Amniotic epithelial cell (primary cell): ENCODE data around the gene AAR2.

Experiments
- DNase-seq: peaks from one replicate; pipeline ENCODE4 v3.0.0-alpha.2; 2010; ENCODE audit warnings: low read depth

The AAR2 gene

GRCh38 chr20:36235892-36236785 lies at the start of gene AAR2:
TSS of gene AAR2 (plus strand) at chr20:36236478. CDS start at chr20:36239869, 3,391 bp downstream.
- peak; percentile 76 for DNase-seq

- no peak for DNase-seq
Observed at GRCh38 chr20:36193977-36194712, 42.1 kb upstream of the AAR2 start.

- DNase-seq, result no peak
Observed at GRCh38 chr20:36196676-36197075, 39.6 kb upstream of the AAR2 start.

- no peak for DNase-seq
Observed at GRCh38 chr20:36197271-36197670, 39.0 kb upstream of the AAR2 start.

GRCh38 chr20:36199345-36200257 lies 36.7 kb upstream of the AAR2 start:
- peak; percentile 73 for DNase-seq

GRCh38 chr20:36200451-36200850 lies 35.8 kb upstream of the AAR2 start:
- DNase-seq, result no peak

DNA sequence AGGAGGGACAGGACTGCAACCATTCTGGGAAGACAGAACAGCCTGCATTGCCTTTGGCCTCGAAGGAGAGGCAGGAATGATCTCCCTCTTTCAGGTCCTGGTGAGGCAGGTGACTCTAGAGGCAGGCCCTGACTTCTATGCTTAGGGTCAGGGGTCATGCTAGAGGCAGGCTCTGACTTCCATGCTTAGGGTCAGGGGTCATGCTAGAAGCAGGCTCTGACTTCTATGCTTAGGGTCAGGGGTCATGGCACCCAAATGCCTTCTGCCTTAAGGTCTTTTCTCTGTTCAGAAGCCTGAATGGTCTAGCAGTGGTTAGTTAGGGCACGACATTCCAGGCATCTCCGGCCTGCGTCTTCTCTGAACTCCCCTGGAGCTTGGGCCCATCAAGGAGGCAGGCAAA lies 35.1 kb upstream of the AAR2 start:
- no peak for DNase-seq

DNA sequence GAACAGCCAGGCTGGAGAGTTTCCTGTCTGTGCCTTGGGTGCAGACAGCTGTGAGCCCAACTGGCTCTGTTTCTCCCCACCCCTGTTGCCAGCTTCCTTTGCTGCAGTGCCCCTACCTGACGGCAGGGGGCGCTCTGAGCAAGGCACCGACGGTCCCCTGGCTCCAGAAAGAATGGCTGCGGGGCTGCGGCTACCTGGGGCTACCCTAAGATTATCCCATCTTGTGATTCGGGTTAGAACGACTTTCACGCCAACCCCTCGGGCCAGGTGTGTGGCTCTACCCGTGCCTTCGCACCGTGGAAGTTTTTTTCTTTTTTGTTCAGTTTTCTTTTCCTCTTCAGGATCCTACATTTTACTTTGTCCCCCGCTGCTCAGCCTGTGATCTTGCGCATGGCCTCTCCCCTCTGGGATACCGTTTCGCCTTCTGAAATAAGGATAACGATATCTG lies 33.4 kb upstream of the AAR2 start:
- peak; percentile 17 for DNase-seq

GRCh38 chr20:36203861-36204260 lies 32.4 kb upstream of the AAR2 start:
- DNase-seq, result no peak

DNA sequence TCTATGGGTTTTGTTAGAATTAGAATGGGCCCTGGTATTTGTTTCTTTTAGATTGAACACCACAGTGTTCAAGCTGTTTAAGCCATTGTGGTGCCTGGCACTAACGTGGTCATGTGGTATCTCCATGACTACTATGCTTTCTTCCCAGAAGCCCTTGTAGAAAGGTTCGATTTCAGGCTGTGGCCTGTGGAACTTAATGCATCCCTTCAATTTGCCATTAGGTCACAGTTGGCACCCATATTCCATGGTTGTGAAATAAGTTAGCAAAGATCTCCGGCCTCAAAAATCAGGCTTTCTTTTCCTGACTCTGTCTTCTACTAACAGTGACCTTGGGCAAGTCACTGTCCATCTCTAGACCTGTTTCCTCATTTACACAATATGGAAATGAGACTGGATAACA lies 31.3 kb upstream of the AAR2 start:
- DNase-seq, result no peak

GRCh38 chr20:36206068-36206467 lies 30.2 kb upstream of the AAR2 start:
- DNase-seq, result no peak

DNA sequence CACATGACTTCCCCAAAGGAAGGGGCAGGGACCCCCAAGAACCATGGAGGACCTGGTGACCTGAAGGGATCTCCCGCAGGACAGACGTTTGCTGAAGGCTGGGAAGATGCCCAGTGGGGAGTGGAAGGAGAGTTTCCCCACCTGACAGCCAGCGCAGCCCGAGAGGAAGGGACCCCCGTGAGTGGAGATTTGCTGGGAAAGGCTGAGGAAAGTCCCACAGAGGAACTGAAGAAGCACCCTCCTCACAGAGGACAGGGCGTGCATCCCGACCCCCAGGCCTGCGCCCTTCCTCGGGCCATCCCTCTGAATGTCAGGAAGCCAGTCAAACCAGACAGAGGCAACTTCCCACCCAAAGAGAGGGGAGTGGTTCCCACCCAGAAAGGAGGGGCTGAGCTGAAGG lies 29.6 kb upstream of the AAR2 start:
- DNase-seq, result no peak

GRCh38 chr20:36207602-36208001 lies 28.7 kb upstream of the AAR2 start:
- no peak for DNase-seq

DNA sequence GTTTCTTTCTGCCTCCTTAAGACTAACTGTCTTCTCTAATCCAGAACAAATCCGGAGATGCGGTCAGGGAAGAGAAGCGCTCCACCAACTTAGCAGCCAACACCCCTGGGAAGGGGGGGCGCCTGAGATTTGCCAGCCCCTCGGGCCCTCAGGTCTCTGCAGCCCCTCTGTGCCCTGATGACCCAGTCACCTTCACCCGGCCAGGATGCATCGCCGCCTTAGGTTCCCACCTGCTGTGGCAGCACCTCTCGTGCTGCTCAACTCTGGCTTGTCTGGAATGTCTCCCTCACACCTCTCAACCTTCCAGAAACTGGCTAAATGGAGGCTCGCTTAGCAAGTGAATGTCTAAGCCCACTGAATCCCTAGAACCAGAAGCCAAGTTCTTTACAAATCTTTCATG lies 28.0 kb upstream of the AAR2 start:
- DNase-seq, result no peak

DNA sequence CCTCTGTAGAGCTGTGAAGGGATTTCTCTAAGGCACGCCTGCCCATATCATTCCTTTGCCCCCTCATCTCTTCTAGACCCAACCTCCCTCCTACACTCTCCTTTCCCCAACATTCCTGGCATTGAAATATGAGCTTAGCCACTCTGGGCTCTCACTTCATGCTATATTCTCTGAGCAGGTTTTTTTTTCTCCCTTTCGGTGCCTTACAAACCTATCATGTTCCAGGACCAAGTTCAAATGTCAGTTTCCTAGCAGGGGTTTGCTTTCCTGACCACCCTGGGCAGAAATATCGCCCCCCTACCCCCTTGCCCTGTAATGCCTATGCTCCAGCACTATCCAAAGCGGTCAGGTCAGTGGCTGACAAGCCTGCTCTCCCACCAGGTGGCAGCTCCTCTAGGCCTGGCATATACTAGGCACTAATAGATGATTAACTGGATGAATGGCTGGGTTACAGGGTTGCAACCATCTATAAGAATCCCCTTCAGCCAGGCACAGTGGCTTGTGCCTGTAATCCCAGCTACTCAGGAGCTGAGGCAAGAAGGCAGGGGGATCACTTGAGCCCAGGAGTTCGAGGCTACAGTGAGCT lies 25.7 kb upstream of the AAR2 start:
- DNase-seq, result no peak

DNA sequence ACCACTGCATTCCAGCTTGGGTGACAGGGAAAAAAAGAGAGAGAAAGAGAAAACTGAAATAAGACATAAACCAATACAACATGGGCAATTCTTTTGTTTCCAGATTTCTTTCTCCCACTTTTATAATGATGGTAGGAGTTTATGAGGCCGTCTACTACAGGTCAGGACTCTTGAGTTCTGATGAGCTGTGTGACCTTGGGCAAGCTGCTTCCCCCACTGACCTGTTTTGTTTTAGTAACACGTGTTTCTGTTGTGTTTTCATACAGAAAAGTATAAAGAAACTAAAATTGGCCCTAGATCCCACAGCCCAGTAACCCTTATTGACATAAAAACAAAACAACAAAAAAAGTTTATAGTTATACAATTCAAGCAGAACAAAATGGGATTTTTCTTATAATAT lies 22.9 kb upstream of the AAR2 start:
- DNase-seq, result no peak

DNA sequence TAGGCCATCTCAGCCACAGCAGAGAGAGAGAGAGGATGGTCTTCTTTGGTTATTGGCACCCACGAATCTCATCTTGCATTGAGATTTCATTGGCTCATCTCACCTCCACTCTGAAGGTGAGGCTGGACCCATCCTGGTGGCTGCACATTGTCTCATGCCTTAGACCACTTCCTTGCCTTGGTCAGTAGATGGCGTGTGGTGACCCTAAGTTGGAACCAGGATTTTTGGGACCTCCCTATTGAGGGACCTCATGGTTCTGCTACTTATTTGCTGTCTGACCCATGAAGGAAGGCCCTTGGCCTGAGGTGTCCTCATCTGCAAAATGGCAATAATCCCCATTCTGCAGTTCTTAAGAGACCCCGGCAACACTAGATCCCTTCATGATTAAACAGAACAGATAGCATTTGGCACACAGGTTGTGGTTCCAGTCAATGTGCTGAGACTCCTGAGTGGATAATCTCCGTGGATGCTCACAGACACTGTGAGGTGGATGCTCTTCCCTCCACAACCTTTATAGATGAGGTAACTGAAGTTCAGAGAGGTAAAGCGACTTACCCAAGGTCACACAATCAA lies 21.5 kb upstream of the AAR2 start:
- DNase-seq, result peak; percentile 21

- DNase-seq, result no peak
Observed at GRCh38 chr20:36215778-36216177, 20.5 kb upstream of the AAR2 start.

DNA sequence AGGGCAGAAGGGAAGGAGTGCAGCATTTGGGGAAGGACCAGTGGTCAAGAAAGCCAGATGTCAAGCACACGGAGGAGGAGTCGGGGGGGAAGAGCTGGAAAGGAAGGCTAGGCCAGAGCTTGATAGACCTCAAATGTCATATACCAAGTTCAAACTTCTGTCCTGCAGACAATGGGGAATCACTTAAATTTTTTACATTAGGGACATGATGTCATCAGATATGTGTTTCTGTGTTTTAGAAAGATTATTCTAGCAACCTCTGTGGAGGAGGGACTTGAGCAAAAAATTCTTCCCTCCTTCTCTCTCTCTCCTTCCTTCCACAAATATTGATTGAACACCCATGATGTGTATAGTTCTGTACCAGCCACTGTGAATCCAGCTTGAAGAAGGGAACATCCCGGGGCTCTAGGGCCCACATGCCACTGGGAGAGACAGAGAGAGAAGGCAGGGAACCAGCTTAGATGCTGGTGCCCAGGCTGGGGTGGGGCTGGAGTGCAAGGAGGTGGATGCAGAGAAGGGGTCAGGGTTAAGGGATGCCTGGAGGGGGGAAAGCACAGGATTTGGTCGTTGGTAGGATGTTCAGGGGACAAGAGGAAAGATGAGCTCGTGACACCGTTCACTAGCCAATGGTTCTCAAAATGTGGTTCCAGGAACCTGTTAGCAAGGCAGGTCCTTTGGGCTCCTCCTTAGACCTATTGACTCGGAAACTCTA lies 19.8 kb upstream of the AAR2 start:
- no peak for DNase-seq

DNA sequence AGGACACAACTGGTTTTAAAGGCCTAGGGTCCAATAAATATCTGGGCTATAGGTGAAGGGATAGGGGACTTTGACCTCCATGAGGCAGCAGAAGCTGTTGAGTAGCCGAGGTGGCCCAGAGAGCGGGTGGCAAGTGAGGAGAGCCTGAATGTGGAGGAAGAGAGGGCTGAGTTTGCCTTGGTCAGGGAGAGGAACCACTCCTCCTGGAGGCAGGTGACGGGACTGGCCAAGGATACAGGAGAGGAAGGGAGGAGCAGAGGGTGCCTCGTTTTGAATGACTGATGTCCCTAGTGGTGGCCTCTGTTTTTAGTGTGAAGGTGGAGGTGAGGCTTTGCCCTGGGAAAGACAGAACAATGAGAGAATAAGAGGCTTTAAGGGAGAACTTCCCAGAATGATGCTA lies 19.1 kb upstream of the AAR2 start:
- DNase-seq, result no peak
